Measurements from ENCODE around the gene IDUA.

GRCh38 chr4:1045193-1045594 lies 58.4 kb downstream of the IDUA start:
- TF ChIP-seq CTCF (IDR thresholded peaks at IDR 0.05) (no peak), ZFX (IDR thresholded peaks at IDR 0.05; ENCODE audit: borderline replicate concordance) (no peak)
